Stimulated activated CD4-positive, alpha-beta T cell treated with anti-CD3 and anti-CD28 coated beads, Interleukin-12 subunit alpha, Interleukin-12 subunit beta, amount 100 ng/mL, for 24 hours (primary cell): ENCODE measurements around the gene PERP.
"Not testable (repeated sequence)": the region's sequence is repeated elsewhere in the genome, so short reads cannot be mapped to it uniquely, and the experiment has no call there.

Experiments
- DNase-seq, 2 experiments: peaks; one replicate each; pipeline ENCODE4 v3.0.0-alpha.2; 2020; ENCODE audit warnings: low read depth in 2 of 2

The PERP gene

GRCh38 chr6:138105446-138105845 is 1.8 kb downstream of the PERP start:
- no peak for DNase-seq

GRCh38 chr6:138104618-138105213 is 2.5 kb downstream of the PERP start:
- no peak for DNase-seq

- no peak for DNase-seq
Observed at GRCh38 chr6:138103871-138104270, 3.3 kb downstream of the PERP start.

GRCh38 chr6:138101946-138102731 is 5.1 kb downstream of the PERP start:
- DNase-seq, result no peak

- no peak for DNase-seq
Observed at GRCh38 chr6:138099832-138100231, 7.4 kb downstream of the PERP start.

- DNase-seq, result no peak
Observed at GRCh38 chr6:138098306-138098705, 8.9 kb downstream of the PERP start.

- DNase-seq, result no peak
Observed at GRCh38 chr6:138094260-138094659, 13.0 kb downstream of the PERP start.

GRCh38 chr6:138093632-138094031 is 13.6 kb downstream of the PERP start:
- no peak for DNase-seq

- no peak for DNase-seq
Observed at GRCh38 chr6:138092686-138093085, 14.5 kb downstream of the PERP start.

GRCh38 chr6:138089325-138089724 is 17.9 kb downstream of the PERP start:
- DNase-seq, result no peak

- DNase-seq, result no peak
Observed at GRCh38 chr6:138088326-138088762, 18.9 kb downstream of the PERP start.

GRCh38 chr6:138087593-138088325 is 19.5 kb downstream of the PERP start:
- no peak for DNase-seq

GRCh38 chr6:138086573-138087196 is 20.5 kb downstream of the PERP start:
- DNase-seq, result no peak

GRCh38 chr6:138085839-138086222 is 21.4 kb downstream of the PERP start:
- DNase-seq, result no peak

- DNase-seq, result no peak
Observed at GRCh38 chr6:138084904-138085838, 22.0 kb downstream of the PERP start.

GRCh38 chr6:138082232-138082631 is 25.0 kb downstream of the PERP start:
- DNase-seq, result no peak

- not testable (repeated sequence) for DNase-seq
Observed at GRCh38 chr6:138079556-138079955, 27.7 kb downstream of the PERP start.

GRCh38 chr6:138078491-138078890 is 28.7 kb downstream of the PERP start:
- no peak for DNase-seq

- no peak for DNase-seq
Observed at GRCh38 chr6:138073264-138073663, 34.0 kb downstream of the PERP start.

GRCh38 chr6:138063726-138064125 is 43.5 kb downstream of the PERP start:
- DNase-seq, result no peak

GRCh38 chr6:138054982-138055381 is 52.2 kb downstream of the PERP start:
- no peak for DNase-seq
